HepG2 (cell line): ENCODE measurements around the gene PGS1.

ENCODE experiments used
- EZH2 ChIP-seq: conservative IDR thresholded peaks from 2 replicates; pipeline ENCODE4 v1.6.1; 2012; ENCODE audit warnings: mild to moderate bottlenecking, low read depth, low read length, moderate library complexity
- NFE2L1 ChIP-seq: sonication (generic); formaldehyde crosslinking; IDR thresholded peaks from 2 replicates; pipeline ENCODE4 v1.4.0; 2020; ENCODE audit warnings: missing genetic modification reagents, mild to moderate bottlenecking, borderline replicate concordance
- PLRG1 ChIP-seq: fragments of 450-650 bp; conservative IDR thresholded peaks from 2 replicates; pipeline ENCODE4 v1.6.1; 2016
- SP1 ChIP-seq, 2 experiments: fragments of 450-650 bp in 1 of 2; sonication (generic) in 1 of 2; formaldehyde crosslinking in 1 of 2; IDR thresholded peaks; 2 replicates each; pipeline versions ENCODE4 v1.4.0 to v1.6.1; 2016 to 2020; ENCODE audit warnings: missing genetic modification reagents in 1 of 2
- TF ChIP-seq, protein P1 (sequence below): sonication (generic); formaldehyde crosslinking; IDR thresholded peaks from 2 replicates; pipeline ENCODE4 v1.5.0; 2020; ENCODE audit warnings: mild to moderate bottlenecking, missing genetic modification reagents, moderate library complexity

DNA sequence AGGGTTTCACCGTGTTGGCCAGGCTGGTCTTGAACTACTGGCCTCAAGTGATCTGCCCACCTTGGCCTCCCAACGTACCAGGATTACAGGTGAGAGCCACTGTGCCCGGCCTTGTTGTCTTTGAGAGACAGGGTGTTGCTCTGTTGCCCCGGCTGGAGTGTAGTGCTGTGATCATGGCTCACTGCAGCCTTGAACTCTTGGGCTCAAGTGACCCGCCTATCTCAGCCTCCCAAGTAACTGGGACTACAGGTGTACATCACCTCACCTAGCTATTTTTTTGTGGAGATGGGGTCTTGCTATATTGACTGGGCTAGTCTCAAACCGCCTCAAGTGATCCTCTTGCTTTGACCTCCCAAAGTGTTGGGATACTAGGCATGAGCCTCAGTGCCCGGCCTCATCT lies 68.4 kb downstream of the PGS1 start:
- TF ChIP-seq EZH2 (no peak), SP1 (IDR thresholded peaks at IDR 0.05) (no peak), SP1 (CRISPR knock-in tag; IDR thresholded peaks at IDR 0.05) (no peak), NFE2L1 (no peak), PLRG1 (no peak)
- TF ChIP-seq, protein P1, sequence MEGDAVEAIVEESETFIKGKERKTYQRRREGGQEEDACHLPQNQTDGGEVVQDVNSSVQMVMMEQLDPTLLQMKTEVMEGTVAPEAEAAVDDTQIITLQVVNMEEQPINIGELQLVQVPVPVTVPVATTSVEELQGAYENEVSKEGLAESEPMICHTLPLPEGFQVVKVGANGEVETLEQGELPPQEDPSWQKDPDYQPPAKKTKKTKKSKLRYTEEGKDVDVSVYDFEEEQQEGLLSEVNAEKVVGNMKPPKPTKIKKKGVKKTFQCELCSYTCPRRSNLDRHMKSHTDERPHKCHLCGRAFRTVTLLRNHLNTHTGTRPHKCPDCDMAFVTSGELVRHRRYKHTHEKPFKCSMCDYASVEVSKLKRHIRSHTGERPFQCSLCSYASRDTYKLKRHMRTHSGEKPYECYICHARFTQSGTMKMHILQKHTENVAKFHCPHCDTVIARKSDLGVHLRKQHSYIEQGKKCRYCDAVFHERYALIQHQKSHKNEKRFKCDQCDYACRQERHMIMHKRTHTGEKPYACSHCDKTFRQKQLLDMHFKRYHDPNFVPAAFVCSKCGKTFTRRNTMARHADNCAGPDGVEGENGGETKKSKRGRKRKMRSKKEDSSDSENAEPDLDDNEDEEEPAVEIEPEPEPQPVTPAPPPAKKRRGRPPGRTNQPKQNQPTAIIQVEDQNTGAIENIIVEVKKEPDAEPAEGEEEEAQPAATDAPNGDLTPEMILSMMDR (CRISPR knock-in tag) = no peak
